A673 (cell line): Measurements from ENCODE around the gene CCER1. TPM values are rescaled to one million over a fixed set of nuclear protein-coding genes. Genes with fewer than 3 reads are reported as not detected.

Experiments used
- BruUV-seq: library from RNA; stranded (reverse); fragments of 400-500 nt; replicated peaks from 2 replicates; lab custom pipeline; 2021; lab: Mats Ljungman, UMichigan
- CTCF ChIA-PET: fragments of 300-600 bp; sonication (Branson Sonifier 250); formaldehyde crosslinking; loops from one replicate; lab custom pipeline; 2022; ENCODE audit warnings: antibody characterized with exemption; lab: Charles Lee
- POLR2A ChIA-PET: fragments of 300-600 bp; sonication (Branson Sonifier 250); formaldehyde crosslinking; loops from one replicate; lab custom pipeline; 2022; ENCODE audit warnings: antibody characterized with exemption; ENCODE audit not compliant: low non-redundant PET; lab: Charles Lee
- DNase-seq: peaks from one replicate; pipeline ENCODE4 v3.0.0-alpha.2; 2015; ENCODE audit warnings: low spot score
- H3K27ac ChIP-seq: fragments of 200-600 bp; sonication (generic); 2 replicates; pipeline ENCODE4 v1.5.1; 2016; ENCODE audit warnings: mixed run types, low read depth, mild to moderate bottlenecking, mixed read lengths, antibody characterized with exemption, low read length; ENCODE audit not compliant: poor library complexity, severe bottlenecking
- H3K27me3 ChIP-seq: fragments of 200-600 bp; sonication (generic); replicated peaks from 2 replicates; pipeline ENCODE4 v1.6.1; 2017; ENCODE audit warnings: mixed run types, low read depth, mild to moderate bottlenecking, mixed read lengths, antibody characterized with exemption, low read length; ENCODE audit not compliant: insufficient read depth, poor library complexity
- H3K36me3 ChIP-seq: fragments of 200-600 bp; sonication (generic); 2 replicates; pipeline ENCODE4 v1.6.1; 2016; ENCODE audit warnings: mixed run types, mild to moderate bottlenecking, mixed read lengths, antibody characterized with exemption, low read length; ENCODE audit not compliant: insufficient read depth, poor library complexity, severe bottlenecking
- H3K4me1 ChIP-seq: fragments of 200-600 bp; sonication (generic); 2 replicates; pipeline ENCODE4 v1.6.1; 2017; ENCODE audit warnings: mixed run types, mild to moderate bottlenecking, mixed read lengths, antibody characterized with exemption, low read length; ENCODE audit not compliant: insufficient read depth, poor library complexity, severe bottlenecking
- H3K4me3 ChIP-seq: fragments of 200-600 bp; sonication (generic); 2 replicates; pipeline ENCODE4 v1.5.1; 2016; ENCODE audit warnings: low read depth, mixed run types, mild to moderate bottlenecking, mixed read lengths, low read length; ENCODE audit not compliant: poor library complexity, severe bottlenecking
- H3K9me3 ChIP-seq: fragments of 200-600 bp; sonication (generic); 2 replicates; pipeline ENCODE4 v1.6.1; 2016; ENCODE audit warnings: mixed run types, low read depth, mild to moderate bottlenecking, mixed read lengths, antibody characterized with exemption, low read length; ENCODE audit not compliant: poor library complexity, severe bottlenecking
- EZH2 ChIP-seq: fragments of 200-600 bp; sonication (generic); IDR thresholded peaks from 2 replicates; pipeline ENCODE4 v1.6.1; 2017; ENCODE audit warnings: borderline replicate concordance, low read depth, mild to moderate bottlenecking, mixed read lengths, antibody characterized with exemption, low read length; ENCODE audit not compliant: poor library complexity, severe bottlenecking
- intact Hi-C: fragments of 100-400 bp; cut with micrococcal nuclease; formaldehyde crosslinking; loops from one replicate; pipeline ENCODE4 v1.10.0; 2022; ENCODE audit not compliant: unreplicated experiment
- total RNA-seq: library from RNA; stranded (reverse); gene quantifications from 2 replicates; pipeline ENCODE4 v1.2.3, GENCODE V29; 2021
- TF ChIP-seq, protein P1 (sequence below): fragments of 300-800, 200-600 bp; sonication (generic); conservative IDR thresholded peaks from 2 replicates; pipeline ENCODE4 v1.5.1; 2017; ENCODE audit warnings: low read depth, mild to moderate bottlenecking, antibody characterized with exemption, low read length, moderate library complexity, mixed read lengths

Gene CCER1
- total RNA-seq, 1 experiment from 2014 or later, result not detected

DNA sequence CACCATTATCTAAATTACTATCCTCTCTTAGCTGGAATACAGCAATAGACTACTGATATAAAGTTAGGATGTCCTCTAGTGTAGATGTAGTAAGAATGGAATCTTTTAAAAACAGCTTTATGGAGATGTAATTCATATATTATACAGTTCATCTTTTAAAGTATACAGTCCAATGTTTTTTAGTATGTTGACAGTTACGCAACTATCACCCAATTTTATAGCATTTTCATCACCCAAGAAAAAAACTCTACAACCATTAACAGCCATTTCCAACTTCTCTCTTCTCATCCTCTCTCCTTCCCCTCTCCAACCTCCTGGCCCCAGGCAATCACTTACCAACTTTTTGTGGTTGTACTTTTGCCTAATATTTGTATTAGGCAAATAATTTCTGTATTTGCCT, 27.2 kb upstream of the CCER1 start:
- Histone ChIP-seq H3K4me1 (no peaks in the 10 kb centered on the region), H3K9me3 (no peaks in the 10 kb centered on the region), H3K36me3 (no peaks in the 10 kb centered on the region), H3K4me3 (no peak overlapping the region), H3K27me3 (no peaks in the 10 kb centered on the region), H3K27ac (no peak overlapping the region)
- TF ChIP-seq, protein P1, sequence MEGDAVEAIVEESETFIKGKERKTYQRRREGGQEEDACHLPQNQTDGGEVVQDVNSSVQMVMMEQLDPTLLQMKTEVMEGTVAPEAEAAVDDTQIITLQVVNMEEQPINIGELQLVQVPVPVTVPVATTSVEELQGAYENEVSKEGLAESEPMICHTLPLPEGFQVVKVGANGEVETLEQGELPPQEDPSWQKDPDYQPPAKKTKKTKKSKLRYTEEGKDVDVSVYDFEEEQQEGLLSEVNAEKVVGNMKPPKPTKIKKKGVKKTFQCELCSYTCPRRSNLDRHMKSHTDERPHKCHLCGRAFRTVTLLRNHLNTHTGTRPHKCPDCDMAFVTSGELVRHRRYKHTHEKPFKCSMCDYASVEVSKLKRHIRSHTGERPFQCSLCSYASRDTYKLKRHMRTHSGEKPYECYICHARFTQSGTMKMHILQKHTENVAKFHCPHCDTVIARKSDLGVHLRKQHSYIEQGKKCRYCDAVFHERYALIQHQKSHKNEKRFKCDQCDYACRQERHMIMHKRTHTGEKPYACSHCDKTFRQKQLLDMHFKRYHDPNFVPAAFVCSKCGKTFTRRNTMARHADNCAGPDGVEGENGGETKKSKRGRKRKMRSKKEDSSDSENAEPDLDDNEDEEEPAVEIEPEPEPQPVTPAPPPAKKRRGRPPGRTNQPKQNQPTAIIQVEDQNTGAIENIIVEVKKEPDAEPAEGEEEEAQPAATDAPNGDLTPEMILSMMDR, result no peak
- intact Hi-C loops, result no loop called here
- ChIA-PET CTCF (no interaction called here), POLR2A (no interaction called here)
- DNase-seq, result no peak
- no TSS peak for BruUV-seq

DNA sequence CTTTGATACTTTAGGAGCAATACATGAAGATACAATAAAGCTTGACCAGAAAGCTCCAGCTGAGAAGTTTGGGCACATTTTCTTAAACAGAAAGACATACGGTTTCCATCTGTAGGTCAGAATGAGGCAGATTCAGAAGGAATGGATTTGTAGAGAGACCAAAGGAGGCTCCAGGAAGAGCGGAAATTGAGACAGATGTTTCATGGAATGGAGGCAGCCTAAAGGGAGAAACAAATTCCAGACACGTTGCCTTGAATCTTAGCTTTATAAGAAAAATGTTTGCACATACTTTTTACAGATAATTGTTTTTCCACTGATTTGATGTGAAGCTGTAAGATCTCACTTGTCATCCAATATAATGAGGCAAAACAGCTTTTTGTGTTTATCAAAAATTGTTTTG, 25.0 kb upstream of the CCER1 start:
- Histone ChIP-seq H3K27me3 (no peaks in the 10 kb centered on the region), H3K36me3 (no peaks in the 10 kb centered on the region), H3K27ac (no peak overlapping the region), H3K4me3 (no peak overlapping the region), H3K9me3 (no peaks in the 10 kb centered on the region), H3K4me1 (no peaks in the 10 kb centered on the region)
- ChIA-PET CTCF (no interaction called here), POLR2A (no interaction called here)
- no peak for DNase-seq
- no TSS peak for BruUV-seq
- intact Hi-C loops, result no loop called here
- TF ChIP-seq, protein P1, result no peak
- no peak for TF ChIP-seq EZH2

GRCh38 chr12:90979019-90979418, 24.0 kb upstream of the CCER1 start:
- intact Hi-C loops, result no loop called here
- POLR2A ChIA-PET, result no interaction called here
- Histone ChIP-seq H3K4me3 (no peak overlapping the region), H3K27ac (no peak overlapping the region), H3K36me3 (no peaks in the 10 kb centered on the region), H3K9me3 (no peaks in the 10 kb centered on the region), H3K4me1 (no peaks in the 10 kb centered on the region), H3K27me3 (no peaks in the 10 kb centered on the region)
- TF ChIP-seq EZH2, result no peak
- TF ChIP-seq, protein P1, result no peak
- CTCF ChIA-PET, result interaction anchor here (0.7 kb wide), 1 partner anchor 1962 kb away, joined by 5 read pairs; no protein-coding TSS in a partner anchor
- no peak for DNase-seq
- BruUV-seq, result no TSS peak
